ENCODE measurements around the gene NOA1. TPM values are rescaled to one million over a fixed set of nuclear protein-coding genes. Genes with fewer than 3 reads are reported as not detected.
"Not testable (repeated sequence)": the region's sequence is repeated elsewhere in the genome, so short reads cannot be mapped to it uniquely, and the experiment has no call there.

The NOA1 gene
- total RNA-seq, 2 donors from 2014 or later: 26.9 to 28.1 TPM

GRCh38 chr4:56958111-56958517 lies 19.3 kb downstream of the NOA1 start:
- intact Hi-C loops (cut with DNase I): no loop called here
- H3K4me1 ChIP-seq: no peaks in the 10 kb centered on the region
- no peaks in the 10 kb centered on the region for H3K9me3 ChIP-seq
- H3K4me3 ChIP-seq: no peak overlapping the region
- H3K36me3 ChIP-seq: no peaks in the 10 kb centered on the region
- no peaks in the 10 kb centered on the region for H3K27me3 ChIP-seq
- DNase-seq: peak; percentile 69
- H3K27ac ChIP-seq: no peak overlapping the region
- no peak overlapping the region for H3K9ac ChIP-seq (ENCODE audit: low read depth in 2 of 2, low read length in 2 of 2)
- TF ChIP-seq, protein P1, sequence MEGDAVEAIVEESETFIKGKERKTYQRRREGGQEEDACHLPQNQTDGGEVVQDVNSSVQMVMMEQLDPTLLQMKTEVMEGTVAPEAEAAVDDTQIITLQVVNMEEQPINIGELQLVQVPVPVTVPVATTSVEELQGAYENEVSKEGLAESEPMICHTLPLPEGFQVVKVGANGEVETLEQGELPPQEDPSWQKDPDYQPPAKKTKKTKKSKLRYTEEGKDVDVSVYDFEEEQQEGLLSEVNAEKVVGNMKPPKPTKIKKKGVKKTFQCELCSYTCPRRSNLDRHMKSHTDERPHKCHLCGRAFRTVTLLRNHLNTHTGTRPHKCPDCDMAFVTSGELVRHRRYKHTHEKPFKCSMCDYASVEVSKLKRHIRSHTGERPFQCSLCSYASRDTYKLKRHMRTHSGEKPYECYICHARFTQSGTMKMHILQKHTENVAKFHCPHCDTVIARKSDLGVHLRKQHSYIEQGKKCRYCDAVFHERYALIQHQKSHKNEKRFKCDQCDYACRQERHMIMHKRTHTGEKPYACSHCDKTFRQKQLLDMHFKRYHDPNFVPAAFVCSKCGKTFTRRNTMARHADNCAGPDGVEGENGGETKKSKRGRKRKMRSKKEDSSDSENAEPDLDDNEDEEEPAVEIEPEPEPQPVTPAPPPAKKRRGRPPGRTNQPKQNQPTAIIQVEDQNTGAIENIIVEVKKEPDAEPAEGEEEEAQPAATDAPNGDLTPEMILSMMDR (IDR thresholded peaks at IDR 0.05): no peak

- H3K27me3 ChIP-seq: no peaks in the 10 kb centered on the region
- no peak for DNase-seq
- no peak overlapping the region for H3K9ac ChIP-seq (ENCODE audit: low read depth in 2 of 2, low read length in 2 of 2)
- H3K4me3 ChIP-seq: no peak overlapping the region
- no peaks in the 10 kb centered on the region for H3K9me3 ChIP-seq
- H3K4me1 ChIP-seq: no peaks in the 10 kb centered on the region
- intact Hi-C loops (cut with DNase I): no loop called here
- no peaks in the 10 kb centered on the region for H3K36me3 ChIP-seq
- TF ChIP-seq, protein P1 (IDR thresholded peaks at IDR 0.05): no peak
- H3K27ac ChIP-seq: no peak overlapping the region
Measured at GRCh38 chr4:56953680-56954520, 23.5 kb downstream of the NOA1 start.

DNA sequence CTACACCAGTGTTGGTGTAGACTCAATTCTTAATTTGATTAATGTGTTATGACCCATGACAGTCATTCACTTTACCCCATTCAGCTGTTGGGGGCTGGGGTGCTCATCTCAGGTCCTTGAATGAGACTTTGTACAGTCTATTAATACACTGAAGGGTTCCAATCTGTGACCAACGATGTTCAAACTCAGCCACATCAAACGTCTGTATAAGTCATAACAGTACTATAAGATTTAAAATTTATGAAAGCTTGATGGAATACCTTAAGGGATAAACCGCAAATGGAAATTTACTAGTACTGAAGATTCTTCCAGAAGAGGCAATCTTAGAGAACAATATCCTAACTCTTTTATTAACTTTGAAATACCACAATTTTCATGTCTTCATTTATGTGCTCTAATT lies 36.0 kb downstream of the NOA1 start:
- intact Hi-C loops (cut with DNase I): no loop called here
- TF ChIP-seq, protein P1 (IDR thresholded peaks at IDR 0.05): no peak

GRCh38 chr4:56940971-56941370 lies 36.4 kb downstream of the NOA1 start:
- no peaks in the 10 kb centered on the region for H3K4me1 ChIP-seq
- H3K27ac ChIP-seq: no peak overlapping the region
- no peaks in the 10 kb centered on the region for H3K36me3 ChIP-seq
- intact Hi-C loops (cut with DNase I): no loop called here
- no peaks in the 10 kb centered on the region for H3K27me3 ChIP-seq
- no peak overlapping the region for H3K4me3 ChIP-seq
- H3K9me3 ChIP-seq: no peaks in the 10 kb centered on the region
- H3K9ac ChIP-seq (ENCODE audit: low read depth in 2 of 2, low read length in 2 of 2): no peak overlapping the region
- no peak for DNase-seq
- TF ChIP-seq, protein P1 (IDR thresholded peaks at IDR 0.05): no peak

More for the DNA sequence above, 36.0 kb downstream of the NOA1 start:
- H3K9me3 ChIP-seq: no peaks in the 10 kb centered on the region
- H3K27me3 ChIP-seq: no peaks in the 10 kb centered on the region
- no peak overlapping the region for H3K27ac ChIP-seq
- H3K4me1 ChIP-seq: no peaks in the 10 kb centered on the region
- DNase-seq: no peak
- H3K4me3 ChIP-seq: no peak overlapping the region
- H3K36me3 ChIP-seq: no peaks in the 10 kb centered on the region
- no peak overlapping the region for H3K9ac ChIP-seq (ENCODE audit: low read depth in 2 of 2, low read length in 2 of 2)

- intact Hi-C loops (cut with DNase I): no loop called here
- no peak for DNase-seq
- TF ChIP-seq, protein P1 (IDR thresholded peaks at IDR 0.05): no peak
- no peak overlapping the region for H3K27ac ChIP-seq
- no peaks in the 10 kb centered on the region for H3K9me3 ChIP-seq
- no peaks in the 10 kb centered on the region for H3K4me1 ChIP-seq
- H3K27me3 ChIP-seq: no peaks in the 10 kb centered on the region
- H3K36me3 ChIP-seq: no peaks in the 10 kb centered on the region
- no peak overlapping the region for H3K4me3 ChIP-seq
- no peak overlapping the region for H3K9ac ChIP-seq (ENCODE audit: low read depth in 2 of 2, low read length in 2 of 2)
Measured at GRCh38 chr4:56940403-56940802, 37.0 kb downstream of the NOA1 start.

GRCh38 chr4:56939826-56940225 lies 37.6 kb downstream of the NOA1 start:
- H3K4me1 ChIP-seq; intact Hi-C loops (cut with DNase I); DNase-seq; H3K9me3 ChIP-seq; H3K36me3 ChIP-seq; H3K9ac ChIP-seq (ENCODE audit: low read depth in 2 of 2, low read length in 2 of 2); H3K27me3 ChIP-seq; H3K4me3 ChIP-seq; H3K27ac ChIP-seq: not testable (repeated sequence)
